Ovary (tissue), 9 donors: ENCODE data around the gene CHD2. TPM values are rescaled to one million over a fixed set of nuclear protein-coding genes. Genes with fewer than 3 reads are reported as not detected.

ENCODE experiments used
- DNase-seq, 5 donors: peaks; one replicate each; pipeline ENCODE4 v3.0.0-alpha.2; 2019 to 2020
- H3K27ac ChIP-seq, 2 donors: fragments of 200-600 bp; one replicate each; pipeline versions ENCODE4 v1.5.1 to v1.8.0; 2019 to 2022
- H3K27me3 ChIP-seq: fragments of 200-600 bp; one replicate; pipeline ENCODE4 v1.8.0; 2022
- H3K36me3 ChIP-seq: fragments of 200-600 bp; sonication (generic); one replicate; pipeline ENCODE4 v1.5.1; 2019
- H3K4me1 ChIP-seq: one replicate; pipeline ENCODE4 v1.8.1; 2013; ENCODE audit warnings: mild to moderate bottlenecking, moderate library complexity; ENCODE audit not compliant: insufficient read depth
- H3K4me3 ChIP-seq: fragments of 200-600 bp; sonication (generic); one replicate; pipeline ENCODE4 v1.5.1; 2017
- H3K9me3 ChIP-seq, 2 donors: fragments of 200-600 bp in 1 of 2; sonication (generic) in 1 of 2; one replicate each; pipeline versions ENCODE4 v1.5.1 to v1.8.1; 2013 to 2019; ENCODE audit warnings: mild to moderate bottlenecking in 1 of 2, moderate library complexity in 1 of 2
- CTCF ChIP-seq, 3 donors: fragments of 450-650 bp in 2 of 3; fragments of 200-600 bp in 1 of 3; IDR thresholded peaks; one replicate each; pipeline versions ENCODE4 v1.5.1 to v1.8.0; 2016 to 2022; ENCODE audit warnings: antibody characterized with exemption in 3 of 3, mild to moderate bottlenecking in 1 of 3
- EP300 ChIP-seq: sonication (generic); formaldehyde crosslinking; IDR thresholded peaks from one replicate; pipeline ENCODE4 v1.6.1; 2017; ENCODE audit warnings: antibody characterized with exemption
- POLR2A ChIP-seq: fragments of 450-650 bp; IDR thresholded peaks from one replicate; pipeline ENCODE4 v1.6.1; 2017; ENCODE audit warnings: antibody characterized with exemption, mild to moderate bottlenecking, moderate library complexity
- WGBS, 3 donors: extraction: QIAGEN DNeasy Blood & Tissue Kit in 1 of 3; methylation state at CpG; one replicate each; pipeline versions ENCODE4 v1.1.5 to v1.1.7; 2013 to 2017; 5-methylcytosine and 5-hydroxymethylcytosine counted together
- intact Hi-C, 4 donors: fragments of 100-400 bp; cut with DNase I; formaldehyde crosslinking; loops; one replicate each; pipeline versions ENCODE4 v1.11.0 to v1.15.1; 2022 to 2023
- polyA plus RNA-seq, 2 donors: library from polyadenylated mRNA; stranded (reverse); fragments of 200-250 nt in 1 of 2; fragments of 350-450 nt in 1 of 2; fragmentation: Illumina TruSeq in 1 of 2; extraction: RNeasy Lipid Tissue Mini Kit (QIAGEN cat#74804) in 1 of 2; gene quantifications; one replicate each; pipeline ENCODE4 v1.2.3, GENCODE V29; 2013 to 2014
- total RNA-seq, 7 donors: library from RNA; depleted of rRNA in 2 of 7; stranded (reverse); fragments of >200 nt in 2 of 7; fragmentation: NEBNext Ultra II Directional in 3 of 7; extraction: Animal tissue kit (Norgen Biotek cat#: 25700) in 3 of 7; gene quantifications; one replicate each; pipeline versions ENCODE4 v1.1.0 to v1.2.4, GENCODE V29; 2016 to 2023
- donor health status: DM: no; HTN: no; CAD: no; lungs with moderate emphysema.
- donor health status: DM: no; HTN: no; CAD: no.
- donor health status: Bipolar disorder and iron deficiency.
- donor health status: DM: yes; HTN: yes; CAD: no.
- donor health status: DM: no; HTN: no; CAD: no.
- donor health status: DM: yes; HTN: yes; CAD: no.

CHD2 gene
- total and polyA plus RNA-seq, 9 donors = 43.6 to 146 (median 98.2) TPM

GRCh38 chr15:92906020-92906419, 5.9 kb downstream of the CHD2 start:
- intact Hi-C loops = loop anchor here in 1 of 4 donors (5.0 kb wide), 1 partner anchor 74 kb away; no protein-coding TSS in a partner anchor

GRCh38 chr15:92906563-92907081, 6.5 kb downstream of the CHD2 start:
- no peaks in the 10 kb centered on the region for H3K36me3 ChIP-seq
- intact Hi-C loops = loop anchor here in 1 of 4 donors (5.0 kb wide), 1 partner anchor 74 kb away; no protein-coding TSS in a partner anchor
- H3K4me1 ChIP-seq = peaks cover 17% of the 10 kb centered on the region
- no peak for DNase-seq
- TF ChIP-seq EP300 = no peak
- TF ChIP-seq CTCF (IDR thresholded peaks at IDR 0.05) = no peak
- no peak for TF ChIP-seq POLR2A
- peak overlapping the region in 1 of 2 donors; percentile 72 for H3K27ac ChIP-seq
- no peaks in the 10 kb centered on the region for H3K9me3 ChIP-seq
- no peak overlapping the region for H3K4me3 ChIP-seq
- H3K27me3 ChIP-seq = no peaks in the 10 kb centered on the region
- 45 to 51% (median 50%) methylated on average over 1 of the region's 1 CpG for WGBS, 3 donors

More at GRCh38 chr15:92906020-92906419, 5.9 kb downstream of the CHD2 start:
- Histone ChIP-seq H3K4me3 (no peak overlapping the region), H3K4me1 (peaks cover 17% of the 10 kb centered on the region), H3K9me3 (no peaks in the 10 kb centered on the region), H3K36me3 (no peaks in the 10 kb centered on the region), H3K27ac (peak overlapping the region in 1 of 2 donors; percentile 72), H3K27me3 (no peaks in the 10 kb centered on the region)
- WGBS, 3 donors = 7 to 11% (median 9%) methylated on average over 3 of the region's 3 CpGs
- no peak for DNase-seq
- no peak for TF ChIP-seq CTCF (IDR thresholded peaks at IDR 0.05)
- TF ChIP-seq POLR2A = no peak
- no peak for TF ChIP-seq EP300

- WGBS, 3 donors = 30 to 35% (median 31%) methylated on average over 1 of the region's 1 CpG
Measured at GRCh38 chr15:92907229-92907628, 7.1 kb downstream of the CHD2 start.

More at GRCh38 chr15:92907229-92907628, 7.1 kb downstream of the CHD2 start:
- Histone ChIP-seq H3K36me3 (no peaks in the 10 kb centered on the region), H3K27me3 (no peaks in the 10 kb centered on the region), H3K4me1 (peaks cover 19% of the 10 kb centered on the region), H3K27ac (peak overlapping the region; percentile 48 to 72), H3K4me3 (no peak overlapping the region), H3K9me3 (no peaks in the 10 kb centered on the region)
- DNase-seq = no peak
- TF ChIP-seq EP300 = no peak
- TF ChIP-seq POLR2A = no peak
- no peak for TF ChIP-seq CTCF (IDR thresholded peaks at IDR 0.05)
- intact Hi-C loops = loop anchor here in 1 of 4 donors (5.0 kb wide), 1 partner anchor 75 kb away; no protein-coding TSS in a partner anchor
